ENCODE results near the gene AKAIN1. TPM values are rescaled to one million over a fixed set of nuclear protein-coding genes. Genes with fewer than 3 reads are reported as not detected.

AKAIN1 gene
- total and polyA plus RNA-seq, 2 of the 8 experiments (the other 6 are each of a cell fraction or from before 2014, with no cell fraction given): not detected

DNA sequence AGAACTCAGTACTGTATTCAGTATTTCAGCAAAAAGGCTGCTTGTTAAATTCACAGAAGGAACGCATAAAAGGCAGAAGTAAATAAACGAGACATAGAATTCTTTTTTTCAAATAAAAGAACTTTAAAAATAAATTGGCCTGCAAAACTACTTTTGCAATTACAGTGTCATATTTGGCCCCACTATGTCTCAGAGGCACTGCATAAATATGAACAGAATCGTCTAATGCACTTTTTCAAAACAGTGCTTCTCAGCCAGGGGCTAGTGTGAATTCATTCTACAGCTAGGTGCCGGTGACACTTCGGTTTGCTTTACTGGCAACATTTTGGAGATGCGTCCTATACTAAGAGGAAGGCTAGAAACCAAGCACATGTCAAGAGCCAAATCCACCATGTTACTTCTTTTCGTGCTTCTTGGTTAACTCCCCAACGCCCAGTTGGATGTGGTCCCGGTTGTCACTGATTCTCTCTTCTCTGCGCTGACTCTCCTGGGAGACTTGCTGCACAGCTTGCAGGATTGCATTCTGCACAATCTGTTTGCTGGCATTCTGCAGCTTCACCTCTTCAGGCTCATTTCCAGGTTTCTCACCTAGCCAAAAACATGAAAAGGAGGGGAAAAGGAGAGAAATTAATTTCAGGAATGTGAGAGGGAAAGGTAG, 51.8 kb downstream of the AKAIN1 start (continued):
- TF ChIP-seq, protein P1, sequence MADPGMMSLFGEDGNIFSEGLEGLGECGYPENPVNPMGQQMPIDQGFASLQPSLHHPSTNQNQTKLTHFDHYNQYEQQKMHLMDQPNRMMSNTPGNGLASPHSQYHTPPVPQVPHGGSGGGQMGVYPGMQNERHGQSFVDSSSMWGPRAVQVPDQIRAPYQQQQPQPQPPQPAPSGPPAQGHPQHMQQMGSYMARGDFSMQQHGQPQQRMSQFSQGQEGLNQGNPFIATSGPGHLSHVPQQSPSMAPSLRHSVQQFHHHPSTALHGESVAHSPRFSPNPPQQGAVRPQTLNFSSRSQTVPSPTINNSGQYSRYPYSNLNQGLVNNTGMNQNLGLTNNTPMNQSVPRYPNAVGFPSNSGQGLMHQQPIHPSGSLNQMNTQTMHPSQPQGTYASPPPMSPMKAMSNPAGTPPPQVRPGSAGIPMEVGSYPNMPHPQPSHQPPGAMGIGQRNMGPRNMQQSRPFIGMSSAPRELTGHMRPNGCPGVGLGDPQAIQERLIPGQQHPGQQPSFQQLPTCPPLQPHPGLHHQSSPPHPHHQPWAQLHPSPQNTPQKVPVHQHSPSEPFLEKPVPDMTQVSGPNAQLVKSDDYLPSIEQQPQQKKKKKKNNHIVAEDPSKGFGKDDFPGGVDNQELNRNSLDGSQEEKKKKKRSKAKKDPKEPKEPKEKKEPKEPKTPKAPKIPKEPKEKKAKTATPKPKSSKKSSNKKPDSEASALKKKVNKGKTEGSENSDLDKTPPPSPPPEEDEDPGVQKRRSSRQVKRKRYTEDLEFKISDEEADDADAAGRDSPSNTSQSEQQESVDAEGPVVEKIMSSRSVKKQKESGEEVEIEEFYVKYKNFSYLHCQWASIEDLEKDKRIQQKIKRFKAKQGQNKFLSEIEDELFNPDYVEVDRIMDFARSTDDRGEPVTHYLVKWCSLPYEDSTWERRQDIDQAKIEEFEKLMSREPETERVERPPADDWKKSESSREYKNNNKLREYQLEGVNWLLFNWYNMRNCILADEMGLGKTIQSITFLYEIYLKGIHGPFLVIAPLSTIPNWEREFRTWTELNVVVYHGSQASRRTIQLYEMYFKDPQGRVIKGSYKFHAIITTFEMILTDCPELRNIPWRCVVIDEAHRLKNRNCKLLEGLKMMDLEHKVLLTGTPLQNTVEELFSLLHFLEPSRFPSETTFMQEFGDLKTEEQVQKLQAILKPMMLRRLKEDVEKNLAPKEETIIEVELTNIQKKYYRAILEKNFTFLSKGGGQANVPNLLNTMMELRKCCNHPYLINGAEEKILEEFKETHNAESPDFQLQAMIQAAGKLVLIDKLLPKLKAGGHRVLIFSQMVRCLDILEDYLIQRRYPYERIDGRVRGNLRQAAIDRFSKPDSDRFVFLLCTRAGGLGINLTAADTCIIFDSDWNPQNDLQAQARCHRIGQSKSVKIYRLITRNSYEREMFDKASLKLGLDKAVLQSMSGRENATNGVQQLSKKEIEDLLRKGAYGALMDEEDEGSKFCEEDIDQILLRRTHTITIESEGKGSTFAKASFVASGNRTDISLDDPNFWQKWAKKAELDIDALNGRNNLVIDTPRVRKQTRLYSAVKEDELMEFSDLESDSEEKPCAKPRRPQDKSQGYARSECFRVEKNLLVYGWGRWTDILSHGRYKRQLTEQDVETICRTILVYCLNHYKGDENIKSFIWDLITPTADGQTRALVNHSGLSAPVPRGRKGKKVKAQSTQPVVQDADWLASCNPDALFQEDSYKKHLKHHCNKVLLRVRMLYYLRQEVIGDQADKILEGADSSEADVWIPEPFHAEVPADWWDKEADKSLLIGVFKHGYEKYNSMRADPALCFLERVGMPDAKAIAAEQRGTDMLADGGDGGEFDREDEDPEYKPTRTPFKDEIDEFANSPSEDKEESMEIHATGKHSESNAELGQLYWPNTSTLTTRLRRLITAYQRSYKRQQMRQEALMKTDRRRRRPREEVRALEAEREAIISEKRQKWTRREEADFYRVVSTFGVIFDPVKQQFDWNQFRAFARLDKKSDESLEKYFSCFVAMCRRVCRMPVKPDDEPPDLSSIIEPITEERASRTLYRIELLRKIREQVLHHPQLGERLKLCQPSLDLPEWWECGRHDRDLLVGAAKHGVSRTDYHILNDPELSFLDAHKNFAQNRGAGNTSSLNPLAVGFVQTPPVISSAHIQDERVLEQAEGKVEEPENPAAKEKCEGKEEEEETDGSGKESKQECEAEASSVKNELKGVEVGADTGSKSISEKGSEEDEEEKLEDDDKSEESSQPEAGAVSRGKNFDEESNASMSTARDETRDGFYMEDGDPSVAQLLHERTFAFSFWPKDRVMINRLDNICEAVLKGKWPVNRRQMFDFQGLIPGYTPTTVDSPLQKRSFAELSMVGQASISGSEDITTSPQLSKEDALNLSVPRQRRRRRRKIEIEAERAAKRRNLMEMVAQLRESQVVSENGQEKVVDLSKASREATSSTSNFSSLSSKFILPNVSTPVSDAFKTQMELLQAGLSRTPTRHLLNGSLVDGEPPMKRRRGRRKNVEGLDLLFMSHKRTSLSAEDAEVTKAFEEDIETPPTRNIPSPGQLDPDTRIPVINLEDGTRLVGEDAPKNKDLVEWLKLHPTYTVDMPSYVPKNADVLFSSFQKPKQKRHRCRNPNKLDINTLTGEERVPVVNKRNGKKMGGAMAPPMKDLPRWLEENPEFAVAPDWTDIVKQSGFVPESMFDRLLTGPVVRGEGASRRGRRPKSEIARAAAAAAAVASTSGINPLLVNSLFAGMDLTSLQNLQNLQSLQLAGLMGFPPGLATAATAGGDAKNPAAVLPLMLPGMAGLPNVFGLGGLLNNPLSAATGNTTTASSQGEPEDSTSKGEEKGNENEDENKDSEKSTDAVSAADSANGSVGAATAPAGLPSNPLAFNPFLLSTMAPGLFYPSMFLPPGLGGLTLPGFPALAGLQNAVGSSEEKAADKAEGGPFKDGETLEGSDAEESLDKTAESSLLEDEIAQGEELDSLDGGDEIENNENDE (IDR thresholded peaks at IDR 0.05; ENCODE audit: insufficient replicate concordance, low read length): no peak
- TF ChIP-seq HDAC6 (IDR thresholded peaks at IDR 0.05; ENCODE audit: low read depth, low read length): no peak
- no peak for TF ChIP-seq NRF1 (IDR thresholded peaks at IDR 0.05; ENCODE audit: low read depth, low read length)
- TF ChIP-seq, protein P2, sequence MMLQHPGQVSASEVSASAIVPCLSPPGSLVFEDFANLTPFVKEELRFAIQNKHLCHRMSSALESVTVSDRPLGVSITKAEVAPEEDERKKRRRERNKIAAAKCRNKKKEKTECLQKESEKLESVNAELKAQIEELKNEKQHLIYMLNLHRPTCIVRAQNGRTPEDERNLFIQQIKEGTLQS (IDR thresholded peaks at IDR 0.05; ENCODE audit: insufficient read depth, low read depth, low read length): no peak
